Measurements from ENCODE around the gene CBX2. TPM values are rescaled to one million over a fixed set of nuclear protein-coding genes. Genes with fewer than 3 reads are reported as not detected.

Gene CBX2
- polyA plus RNA-seq, 1 of the 3 experiments (the other 2 are of a cell fraction), result 22.4 TPM

DNA sequence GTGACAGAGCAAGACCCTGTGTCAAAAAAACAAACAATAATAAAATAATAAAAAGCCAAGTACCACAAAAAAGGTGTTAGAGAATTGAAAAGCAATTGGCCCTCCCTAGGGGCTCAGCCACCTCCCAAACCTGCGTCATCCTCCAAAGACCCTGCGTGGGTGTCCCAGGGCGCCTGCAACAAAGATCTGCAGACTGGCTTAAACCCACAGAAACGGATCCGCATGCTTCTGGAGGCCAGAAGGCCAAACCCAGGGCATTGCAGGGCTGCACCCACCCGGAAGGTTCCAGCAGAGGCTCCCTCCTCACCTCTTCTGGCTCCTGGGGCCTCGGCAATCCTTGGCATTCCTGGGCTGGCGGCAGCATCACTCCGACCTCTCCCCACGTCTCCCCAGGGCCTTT lies 45.7 kb upstream of the CBX2 start:
- TF ChIP-seq FOSL2 (IDR thresholded peaks at IDR 0.05; ENCODE audit: borderline replicate concordance, low read depth) (no peak), GATA2 (CRISPR knock-in tag; IDR thresholded peaks at IDR 0.05) (no peak), TEAD4 (IDR thresholded peaks at IDR 0.05; ENCODE audit: borderline replicate concordance, insufficient read depth) (no peak), RXRA (IDR thresholded peaks at IDR 0.05; ENCODE audit: borderline replicate concordance, low read depth) (no peak), SMC3 (IDR thresholded peaks at IDR 0.05; ENCODE audit: low read depth, low read length) (no peak), MXI1 (IDR thresholded peaks at IDR 0.05; ENCODE audit: low read depth, low read length) (no peak)
- TF ChIP-seq, protein P1, sequence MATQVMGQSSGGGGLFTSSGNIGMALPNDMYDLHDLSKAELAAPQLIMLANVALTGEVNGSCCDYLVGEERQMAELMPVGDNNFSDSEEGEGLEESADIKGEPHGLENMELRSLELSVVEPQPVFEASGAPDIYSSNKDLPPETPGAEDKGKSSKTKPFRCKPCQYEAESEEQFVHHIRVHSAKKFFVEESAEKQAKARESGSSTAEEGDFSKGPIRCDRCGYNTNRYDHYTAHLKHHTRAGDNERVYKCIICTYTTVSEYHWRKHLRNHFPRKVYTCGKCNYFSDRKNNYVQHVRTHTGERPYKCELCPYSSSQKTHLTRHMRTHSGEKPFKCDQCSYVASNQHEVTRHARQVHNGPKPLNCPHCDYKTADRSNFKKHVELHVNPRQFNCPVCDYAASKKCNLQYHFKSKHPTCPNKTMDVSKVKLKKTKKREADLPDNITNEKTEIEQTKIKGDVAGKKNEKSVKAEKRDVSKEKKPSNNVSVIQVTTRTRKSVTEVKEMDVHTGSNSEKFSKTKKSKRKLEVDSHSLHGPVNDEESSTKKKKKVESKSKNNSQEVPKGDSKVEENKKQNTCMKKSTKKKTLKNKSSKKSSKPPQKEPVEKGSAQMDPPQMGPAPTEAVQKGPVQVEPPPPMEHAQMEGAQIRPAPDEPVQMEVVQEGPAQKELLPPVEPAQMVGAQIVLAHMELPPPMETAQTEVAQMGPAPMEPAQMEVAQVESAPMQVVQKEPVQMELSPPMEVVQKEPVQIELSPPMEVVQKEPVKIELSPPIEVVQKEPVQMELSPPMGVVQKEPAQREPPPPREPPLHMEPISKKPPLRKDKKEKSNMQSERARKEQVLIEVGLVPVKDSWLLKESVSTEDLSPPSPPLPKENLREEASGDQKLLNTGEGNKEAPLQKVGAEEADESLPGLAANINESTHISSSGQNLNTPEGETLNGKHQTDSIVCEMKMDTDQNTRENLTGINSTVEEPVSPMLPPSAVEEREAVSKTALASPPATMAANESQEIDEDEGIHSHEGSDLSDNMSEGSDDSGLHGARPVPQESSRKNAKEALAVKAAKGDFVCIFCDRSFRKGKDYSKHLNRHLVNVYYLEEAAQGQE (IDR thresholded peaks at IDR 0.05; ENCODE audit: low read depth, low read length), result no peak
- TF ChIP-seq, protein P2, sequence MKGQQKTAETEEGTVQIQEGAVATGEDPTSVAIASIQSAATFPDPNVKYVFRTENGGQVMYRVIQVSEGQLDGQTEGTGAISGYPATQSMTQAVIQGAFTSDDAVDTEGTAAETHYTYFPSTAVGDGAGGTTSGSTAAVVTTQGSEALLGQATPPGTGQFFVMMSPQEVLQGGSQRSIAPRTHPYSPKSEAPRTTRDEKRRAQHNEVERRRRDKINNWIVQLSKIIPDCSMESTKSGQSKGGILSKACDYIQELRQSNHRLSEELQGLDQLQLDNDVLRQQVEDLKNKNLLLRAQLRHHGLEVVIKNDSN (IDR thresholded peaks at IDR 0.05; ENCODE audit: borderline replicate concordance, low read depth), result no peak
- H3K9me2 ChIP-seq, result no peaks in the 10 kb centered on the region
- H2AFZ ChIP-seq (ENCODE audit: low read depth), result no peak overlapping the region
- DNase-seq, result no peak
- WGBS (ENCODE audit: low lambda C conversion rate), result 85% methylated on average over 10 of the region's 10 CpGs
- no peaks in the 10 kb centered on the region for H3K79me2 ChIP-seq (ENCODE audit: insufficient read depth)
- H3F3A ChIP-seq (replicated peaks; ENCODE audit: insufficient read depth), result no peaks in the 10 kb centered on the region
- CTCF ChIA-PET, result interaction anchor here (1.0 to 3.6 kb wide), 4 partner anchors 9 to 79 kb away, joined by 3 to 23 read pairs (median 4); no protein-coding TSS in a partner anchor
- no peak overlapping the region for H3K4me2 ChIP-seq
- H4K20me1 ChIP-seq (ENCODE audit: insufficient read depth), result no peaks in the 10 kb centered on the region
- 0 out of 2 replicates have a peak, but pooled peaks cover 6% of the 10 kb centered on the region for H3K27me3 ChIP-seq (ENCODE audit: insufficient read depth)
- H3K9ac ChIP-seq, result no peak overlapping the region
- peaks cover 0 to 8% of the 10 kb centered on the region in 2 experiments; a peak in 1 of 4 replicates for H3K4me1 ChIP-seq (ENCODE audit: control insufficient read depth in 1 of 2, insufficient read depth in 2 of 2, low read depth in 1 of 2, low read length in 1 of 2)
- POLR2A ChIA-PET, result no interaction called here
- no peaks in the 10 kb centered on the region for H3K36me3 ChIP-seq (replicated peaks in 1 of 2; ENCODE audit: control insufficient read depth in 1 of 2, insufficient read depth in 2 of 2, low read length in 1 of 2)
- H3K4me3 ChIP-seq (ENCODE audit: low read depth in 2 of 2, low read length in 1 of 2), result no peak overlapping the region
- no peaks in the 10 kb centered on the region for H3K9me3 ChIP-seq
- H3K27ac ChIP-seq (ENCODE audit: low read depth in 2 of 2, low read length in 1 of 2), result no peak overlapping the region

DNA sequence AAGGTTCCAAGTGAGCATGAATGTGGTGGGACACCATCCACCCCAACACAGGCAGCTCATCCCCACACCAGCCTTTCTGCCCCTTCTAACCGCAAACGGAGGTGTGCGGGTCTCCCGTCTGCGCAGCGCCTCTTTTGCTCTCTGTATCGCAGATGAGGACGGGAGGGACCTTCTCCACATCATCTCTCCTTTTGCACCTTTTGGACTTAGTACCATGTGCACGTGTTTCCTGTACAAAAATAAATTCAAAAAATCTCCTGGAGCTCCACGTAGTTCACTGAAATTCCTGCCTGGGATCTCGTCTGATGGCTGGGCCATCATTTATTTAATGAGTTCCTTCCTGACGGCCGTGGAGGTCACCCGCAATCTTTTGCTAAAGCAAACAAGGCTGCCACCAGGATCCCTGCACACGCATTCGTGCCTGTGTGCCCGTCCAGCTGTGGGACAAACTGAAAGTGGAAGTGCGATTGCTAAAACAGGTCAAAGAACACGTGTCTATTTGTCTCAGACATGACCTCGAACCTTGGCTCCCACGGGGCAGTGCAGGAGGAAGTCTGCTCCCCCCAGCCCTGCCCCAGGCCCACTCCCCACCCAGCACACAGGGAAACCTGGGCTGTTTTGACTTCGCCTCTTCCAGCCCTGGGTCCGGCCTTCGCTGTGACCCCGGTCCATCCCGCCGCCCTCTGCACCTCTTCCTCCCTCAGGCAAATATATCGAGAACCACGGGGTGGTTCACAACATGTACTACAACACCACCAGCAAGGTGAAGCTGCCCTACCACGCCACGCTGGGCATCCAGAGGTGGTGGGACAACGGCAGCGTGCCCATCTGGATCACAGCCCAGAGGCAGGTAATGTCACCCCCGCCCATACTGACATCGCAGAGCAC lies 44.9 kb upstream of the CBX2 start:
- Histone ChIP-seq H3K27ac (ENCODE audit: low read depth in 2 of 2, low read length in 1 of 2) (no peak overlapping the region), H3K4me1 (ENCODE audit: control insufficient read depth in 1 of 2, insufficient read depth in 2 of 2, low read depth in 1 of 2, low read length in 1 of 2) (peaks cover 0 to 8% of the 10 kb centered on the region in 2 experiments; a peak in 1 of 4 replicates), H3K79me2 (ENCODE audit: insufficient read depth) (no peaks in the 10 kb centered on the region), H3K9ac (no peak overlapping the region), H3K9me2 (no peaks in the 10 kb centered on the region), H3K9me3 (no peaks in the 10 kb centered on the region), H3K36me3 (replicated peaks in 1 of 2; ENCODE audit: control insufficient read depth in 1 of 2, insufficient read depth in 2 of 2, low read length in 1 of 2) (no peaks in the 10 kb centered on the region), H3K4me2 (no peak overlapping the region), H3K27me3 (ENCODE audit: insufficient read depth) (0 out of 2 replicates have a peak, but pooled peaks cover 12% of the 10 kb centered on the region), H4K20me1 (ENCODE audit: insufficient read depth) (no peaks in the 10 kb centered on the region), H3F3A (replicated peaks; ENCODE audit: insufficient read depth) (no peaks in the 10 kb centered on the region), H2AFZ (ENCODE audit: low read depth) (no peak overlapping the region), H3K4me3 (ENCODE audit: low read depth in 2 of 2, low read length in 1 of 2) (no peak overlapping the region)
- POLR2A ChIA-PET, result no interaction called here
- WGBS (ENCODE audit: low lambda C conversion rate), result 80% methylated on average over 35 of the region's 35 CpGs
- CTCF ChIA-PET, result interaction anchor here (1.0 to 3.6 kb wide), 4 partner anchors 8 to 78 kb away, joined by 3 to 23 read pairs (median 4); no protein-coding TSS in a partner anchor
- DNase-seq, result no peak
- TF ChIP-seq FOSL2 (IDR thresholded peaks at IDR 0.05; ENCODE audit: borderline replicate concordance, low read depth), result no peak
- TF ChIP-seq, protein P3, sequence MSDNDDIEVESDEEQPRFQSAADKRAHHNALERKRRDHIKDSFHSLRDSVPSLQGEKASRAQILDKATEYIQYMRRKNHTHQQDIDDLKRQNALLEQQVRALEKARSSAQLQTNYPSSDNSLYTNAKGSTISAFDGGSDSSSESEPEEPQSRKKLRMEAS (IDR thresholded peaks at IDR 0.05; ENCODE audit: low read depth), result no peak
- no peak for TF ChIP-seq TAF1 (IDR thresholded peaks at IDR 0.05; ENCODE audit: borderline replicate concordance, low read depth, low read length)
- TF ChIP-seq RAD21 (IDR thresholded peaks at IDR 0.05; ENCODE audit: low read length), result no peak
- TF ChIP-seq, protein P4, sequence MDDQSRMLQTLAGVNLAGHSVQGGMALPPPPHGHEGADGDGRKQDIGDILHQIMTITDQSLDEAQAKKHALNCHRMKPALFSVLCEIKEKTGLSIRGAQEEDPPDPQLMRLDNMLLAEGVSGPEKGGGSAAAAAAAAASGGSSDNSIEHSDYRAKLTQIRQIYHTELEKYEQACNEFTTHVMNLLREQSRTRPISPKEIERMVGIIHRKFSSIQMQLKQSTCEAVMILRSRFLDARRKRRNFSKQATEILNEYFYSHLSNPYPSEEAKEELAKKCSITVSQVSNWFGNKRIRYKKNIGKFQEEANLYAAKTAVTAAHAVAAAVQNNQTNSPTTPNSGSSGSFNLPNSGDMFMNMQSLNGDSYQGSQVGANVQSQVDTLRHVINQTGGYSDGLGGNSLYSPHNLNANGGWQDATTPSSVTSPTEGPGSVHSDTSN (IDR thresholded peaks at IDR 0.05), result no peak
- TF ChIP-seq FOXJ3 (CRISPR knock-in tag; IDR thresholded peaks at IDR 0.05), result no peak
- no peak for TF ChIP-seq POLR2AphosphoS5 (IDR thresholded peaks at IDR 0.05; ENCODE audit: low read depth, low read length)
- TF ChIP-seq, protein P1 (IDR thresholded peaks at IDR 0.05; ENCODE audit: low read depth, low read length), result no peak
- TF ChIP-seq CHD2 (IDR thresholded peaks at IDR 0.05; ENCODE audit: low read length, partially characterized antibody), result no peak
- no peak for TF ChIP-seq SMC3 (IDR thresholded peaks at IDR 0.05; ENCODE audit: low read depth, low read length)

Measured in SK-N-SH (cell line).